Right lobe of liver (tissue), 6 donors: ENCODE measurements around the gene LPIN3. TPM values are rescaled to one million over a fixed set of nuclear protein-coding genes. Genes with fewer than 3 reads are reported as not detected.

ENCODE experiments used
- ATAC-seq, 4 donors: fragments of 200-7000 bp; cut with Tn5 transposase; one replicate each; pipeline ENCODE4 v1.9.1; 2020; ENCODE audit warnings: mild to moderate bottlenecking in 4 of 4, moderate library complexity in 4 of 4
- DNase-seq, 3 donors: peaks; one replicate each; pipeline ENCODE4 v3.0.0-alpha.2; 2020
- H3K27ac ChIP-seq, 3 donors: fragments of 200-600 bp; one replicate each; pipeline ENCODE4 v1.8.0; 2022
- H3K27me3 ChIP-seq, 2 donors: fragments of 200-600 bp; one replicate each; pipeline ENCODE4 v1.8.0; 2022
- H3K36me3 ChIP-seq, 4 donors: fragments of 200-600 bp; sonication (generic) in 1 of 4; one replicate each; pipeline versions ENCODE4 v1.5.1 to v1.8.0; 2017 to 2022; ENCODE audit warnings: control low read depth in 1 of 4
- H3K4me1 ChIP-seq, 4 donors: fragments of 200-600 bp; sonication (generic) in 1 of 4; one replicate each; pipeline versions ENCODE4 v1.5.1 to v1.8.0; 2017 to 2022; ENCODE audit warnings: control low read depth in 1 of 4
- H3K4me3 ChIP-seq, 3 donors: fragments of 200-600 bp; one replicate each; pipeline ENCODE4 v1.8.0; 2022
- H3K9me3 ChIP-seq, 4 donors: fragments of 200-600 bp; sonication (generic) in 1 of 4; one replicate each; pipeline versions ENCODE4 v1.5.1 to v1.8.0; 2017 to 2022; ENCODE audit warnings: control low read depth in 1 of 4
- POLR2A ChIP-seq: fragments of 450-650 bp; IDR thresholded peaks from one replicate; pipeline ENCODE4 v1.6.1; 2017; ENCODE audit warnings: antibody characterized with exemption, mild to moderate bottlenecking
- WGBS: methylation state at CpG from one replicate; pipeline ENCODE4 v1.1.6; 2018; ENCODE audit warnings: low coverage, low lambda C conversion rate; ENCODE audit not compliant: insufficient coverage; ENCODE audit errors: missing lambda C conversion rate; 5-methylcytosine and 5-hydroxymethylcytosine counted together
- intact Hi-C, 2 donors: fragments of 100-400 bp; cut with DNase I; formaldehyde crosslinking; loops; one replicate each; pipeline versions ENCODE4 v1.11.2 to v1.14.1; 2022
- total RNA-seq, 6 experiments: library from RNA; depleted of rRNA in 2 of 6; stranded (reverse); fragments of >200 nt in 2 of 6; fragmentation: NEBNext Ultra II Directional in 3 of 6; extraction: Animal tissue kit (Norgen Biotek cat#: 25700) in 3 of 6; gene quantifications; one replicate each; pipeline versions ENCODE4 v1.1.0 to v1.2.4, GENCODE V29; 2016 to 2023
- TF ChIP-seq, protein P1 (sequence below), 4 donors: fragments of 200-600 bp in 3 of 4; fragments of 450-650 bp in 1 of 4; IDR thresholded peaks; one replicate each; pipeline versions ENCODE4 v1.5.1 to v1.8.0; 2016 to 2022; ENCODE audit warnings: antibody characterized with exemption in 4 of 4, mild to moderate bottlenecking in 2 of 4
- donor health status: DM: no; HTN: yes; CAD: no.
- donor health status: DM: no; HTN: no; CAD: no.
- donor health status: DM: no; HTN: no; CAD: no.
- donor health status: DM: no; HTN: yes; CAD: no.
- donor health status: DM: no; HTN: yes; CAD: no.

LPIN3 gene
- total RNA-seq, 6 experiments from 2014 or later = 8.4 to 44.7 (median 23.4) TPM

DNA sequence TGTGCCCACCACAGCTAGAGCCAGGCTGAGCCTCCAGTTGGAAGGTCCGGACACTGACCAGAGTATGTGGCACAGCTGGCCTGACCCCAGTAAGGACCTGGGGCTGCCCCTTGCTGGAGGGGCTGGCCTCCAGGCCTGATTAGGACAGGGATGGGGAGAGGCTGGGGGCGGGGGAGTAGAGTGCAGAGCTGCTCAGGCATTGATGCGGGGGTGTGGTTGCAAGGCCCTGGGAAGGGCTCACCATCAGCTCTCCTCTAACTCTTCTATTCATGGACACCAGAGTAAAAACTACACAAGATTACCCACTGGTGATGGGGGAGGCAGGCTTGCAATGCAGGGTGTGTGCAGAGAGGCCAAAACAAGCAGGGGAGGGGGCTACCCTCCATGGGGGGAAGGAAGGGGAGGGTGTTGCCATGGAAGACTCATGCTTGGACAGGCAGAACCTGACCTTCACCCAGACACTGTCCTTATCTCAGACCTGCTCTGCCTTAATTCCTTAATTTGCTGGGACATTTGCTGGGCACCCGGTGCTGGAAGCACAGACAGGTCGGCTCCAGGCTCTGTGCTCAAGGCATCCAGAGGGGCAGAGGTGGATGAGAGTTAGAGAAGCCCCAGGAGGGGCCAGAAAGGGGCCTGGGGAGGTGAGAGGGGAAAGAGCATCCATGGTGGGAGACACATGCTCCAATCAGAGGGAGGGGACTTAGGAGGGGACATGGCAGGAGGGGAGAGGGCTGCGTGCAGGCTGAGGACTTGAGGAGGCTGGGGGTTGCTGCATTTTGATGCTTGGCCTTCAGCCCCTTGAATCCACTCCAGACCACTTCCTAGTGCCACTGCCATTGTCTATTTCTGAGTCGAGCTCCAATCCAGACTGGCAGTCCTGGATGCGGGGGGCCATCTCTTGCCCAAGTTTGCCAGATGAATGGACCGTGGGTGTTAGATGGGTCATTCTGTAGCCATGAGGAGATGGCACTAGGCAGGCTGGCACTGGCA lies 33.6 kb downstream of the LPIN3 start:
- TF ChIP-seq POLR2A = no peak
- TF ChIP-seq, protein P1, sequence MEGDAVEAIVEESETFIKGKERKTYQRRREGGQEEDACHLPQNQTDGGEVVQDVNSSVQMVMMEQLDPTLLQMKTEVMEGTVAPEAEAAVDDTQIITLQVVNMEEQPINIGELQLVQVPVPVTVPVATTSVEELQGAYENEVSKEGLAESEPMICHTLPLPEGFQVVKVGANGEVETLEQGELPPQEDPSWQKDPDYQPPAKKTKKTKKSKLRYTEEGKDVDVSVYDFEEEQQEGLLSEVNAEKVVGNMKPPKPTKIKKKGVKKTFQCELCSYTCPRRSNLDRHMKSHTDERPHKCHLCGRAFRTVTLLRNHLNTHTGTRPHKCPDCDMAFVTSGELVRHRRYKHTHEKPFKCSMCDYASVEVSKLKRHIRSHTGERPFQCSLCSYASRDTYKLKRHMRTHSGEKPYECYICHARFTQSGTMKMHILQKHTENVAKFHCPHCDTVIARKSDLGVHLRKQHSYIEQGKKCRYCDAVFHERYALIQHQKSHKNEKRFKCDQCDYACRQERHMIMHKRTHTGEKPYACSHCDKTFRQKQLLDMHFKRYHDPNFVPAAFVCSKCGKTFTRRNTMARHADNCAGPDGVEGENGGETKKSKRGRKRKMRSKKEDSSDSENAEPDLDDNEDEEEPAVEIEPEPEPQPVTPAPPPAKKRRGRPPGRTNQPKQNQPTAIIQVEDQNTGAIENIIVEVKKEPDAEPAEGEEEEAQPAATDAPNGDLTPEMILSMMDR (IDR thresholded peaks at IDR 0.05) = no peak
- Histone ChIP-seq H3K27me3 (no peaks in the 10 kb centered on the region), H3K4me1 (no peaks in the 10 kb centered on the region), H3K27ac (no peak overlapping the region), H3K9me3 (no peaks in the 10 kb centered on the region), H3K4me3 (no peak overlapping the region), H3K36me3 (no peaks in the 10 kb centered on the region)
- DNase-seq (no peak), ATAC-seq (no peak)
- WGBS = 40% methylated on average over 2 of the region's 9 CpGs
- intact Hi-C loops = no loop called here

DNA sequence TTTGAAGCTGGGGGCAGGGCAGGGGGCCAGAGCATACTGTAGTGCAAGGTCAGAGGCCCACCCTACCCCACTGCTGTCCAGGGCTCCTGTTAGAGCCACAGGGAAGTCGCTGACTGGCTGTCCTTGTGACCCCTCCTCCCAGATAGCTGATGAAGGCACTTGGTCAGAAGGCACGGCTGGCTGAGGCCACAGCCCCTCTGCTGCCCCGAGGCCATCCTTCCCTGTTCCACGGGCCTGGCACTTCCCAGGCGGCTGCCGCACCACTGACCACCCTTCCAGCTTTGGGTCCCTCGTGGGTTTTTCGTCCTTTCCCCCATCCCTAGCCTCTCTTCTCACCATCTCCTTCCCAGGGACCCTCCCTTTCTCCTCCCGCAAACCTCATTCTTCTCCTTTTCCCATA lies 35.2 kb downstream of the LPIN3 start:
- H3K27ac ChIP-seq = no peak overlapping the region
- TF ChIP-seq, protein P1 (IDR thresholded peaks at IDR 0.05) = no peak
- TF ChIP-seq POLR2A = no peak
- no peak overlapping the region for H3K4me3 ChIP-seq
- no peaks in the 10 kb centered on the region for H3K4me1 ChIP-seq
- DNase-seq (no peak), ATAC-seq (no peak)
- no peaks in the 10 kb centered on the region for H3K36me3 ChIP-seq
- no peaks in the 10 kb centered on the region for H3K27me3 ChIP-seq
- H3K9me3 ChIP-seq = no peaks in the 10 kb centered on the region
- intact Hi-C loops = no loop called here
- 72% methylated on average over 3 of the region's 9 CpGs for WGBS

DNA sequence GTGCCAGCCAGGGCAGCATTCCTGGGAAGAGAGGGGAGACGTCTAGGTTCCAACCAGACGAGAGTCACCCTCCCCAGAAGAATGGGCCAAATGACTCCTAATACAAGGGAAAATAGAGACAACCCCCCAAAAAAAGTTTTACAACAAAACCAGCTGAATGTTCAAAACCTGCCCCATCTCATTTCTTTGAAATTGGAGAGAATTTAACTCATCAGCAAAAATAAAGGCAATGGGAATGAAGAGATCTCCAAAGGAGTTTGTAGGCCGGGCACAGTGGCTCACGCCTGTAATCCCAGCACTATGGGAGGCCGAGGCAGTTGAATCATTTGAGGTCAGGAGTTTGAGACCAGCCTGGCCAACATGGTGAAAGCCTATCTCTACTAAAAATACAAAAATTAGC lies 35.7 kb downstream of the LPIN3 start:
- no peaks in the 10 kb centered on the region for H3K27me3 ChIP-seq
- ATAC-seq (no peak), DNase-seq (no peak)
- no peak overlapping the region for H3K27ac ChIP-seq
- H3K4me1 ChIP-seq = no peaks in the 10 kb centered on the region
- no peaks in the 10 kb centered on the region for H3K36me3 ChIP-seq
- WGBS = 85% methylated on average over 5 of the region's 5 CpGs
- no peak for TF ChIP-seq POLR2A
- TF ChIP-seq, protein P1 (IDR thresholded peaks at IDR 0.05) = no peak
- no peak overlapping the region for H3K4me3 ChIP-seq
- no peaks in the 10 kb centered on the region for H3K9me3 ChIP-seq
- intact Hi-C loops = no loop called here

DNA sequence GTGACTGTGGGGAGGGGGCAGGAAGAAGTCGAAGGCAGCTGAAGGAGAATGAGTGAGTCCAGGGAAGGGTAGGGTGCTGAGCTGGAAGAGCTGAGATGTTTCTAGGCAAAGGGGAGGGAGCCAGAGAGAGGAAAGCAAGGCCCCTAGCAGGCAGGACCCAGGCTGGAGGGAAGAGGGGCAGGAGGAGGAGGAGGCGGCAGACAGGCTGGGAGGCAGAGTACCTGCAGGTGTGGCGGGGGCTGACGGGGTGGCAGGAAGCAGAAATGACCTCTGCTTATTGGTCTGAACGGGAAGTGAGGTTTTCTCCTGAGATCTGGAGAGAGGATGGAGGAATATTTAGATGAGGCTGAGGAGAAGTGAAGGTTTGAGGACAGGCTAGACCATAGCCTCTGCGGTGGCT lies 36.7 kb downstream of the LPIN3 start:
- ATAC-seq (peak in 1 of 4 donors; percentile 10), DNase-seq (no peak)
- Histone ChIP-seq H3K9me3 (no peaks in the 10 kb centered on the region), H3K27me3 (no peaks in the 10 kb centered on the region), H3K4me3 (no peak overlapping the region), H3K27ac (no peak overlapping the region), H3K36me3 (no peaks in the 10 kb centered on the region), H3K4me1 (no peaks in the 10 kb centered on the region)
- 54% methylated on average over 3 of the region's 6 CpGs for WGBS
- intact Hi-C loops = no loop called here
- TF ChIP-seq, protein P1 (IDR thresholded peaks at IDR 0.05) = no peak
- TF ChIP-seq POLR2A = no peak
